Stimulated activated naive CD4-positive, alpha-beta T cell (primary cell): ENCODE data around the gene TRIB2.

Experiments
- DNase-seq, 6 experiments: peaks; one replicate each; lab custom pipeline; 2025; lab: John Stamatoyannopoulos, UW

Gene TRIB2

GRCh38 chr2:12778811-12779579 lies 62.3 kb downstream of the TRIB2 start:
- no peak for DNase-seq

DNA sequence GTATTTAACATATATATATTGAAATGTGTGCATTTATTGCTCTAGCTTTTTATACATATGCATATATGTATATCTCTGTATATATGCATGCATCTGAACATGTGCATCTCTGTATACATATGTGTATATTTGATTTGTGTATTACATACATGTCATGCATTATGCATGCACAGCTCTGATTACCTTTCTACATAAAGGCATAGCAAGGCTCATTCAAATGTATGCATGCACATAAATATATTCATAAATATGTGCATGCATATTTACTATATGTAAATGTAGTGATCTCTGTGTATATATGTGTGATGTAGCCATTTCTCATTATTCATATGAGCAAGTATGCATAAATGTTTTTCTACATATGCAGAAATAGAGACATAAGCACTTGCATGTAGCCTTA lies 64.6 kb downstream of the TRIB2 start:
- DNase-seq = no peak

- no peak for DNase-seq
These were observed 71.4 kb downstream of the TRIB2 start for GRCh38 chr2:12787891-12788801.

DNA sequence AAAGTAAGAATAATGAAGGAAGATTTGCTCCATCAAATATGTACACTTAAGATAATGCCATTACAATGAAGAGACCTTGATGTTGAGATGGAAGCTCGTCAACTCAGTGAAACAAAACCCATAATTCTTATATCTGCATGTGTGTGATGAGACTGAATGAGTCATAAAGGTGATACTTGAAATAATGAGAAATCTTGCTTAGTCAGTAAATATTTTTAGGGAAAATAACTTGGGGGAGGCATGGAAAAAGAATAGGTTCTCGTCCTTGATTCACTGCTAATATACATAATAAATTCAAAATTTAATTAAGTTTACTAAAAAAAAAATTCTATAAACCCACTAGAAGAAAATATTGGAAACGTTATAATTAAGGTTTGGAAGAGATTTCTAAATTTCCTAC lies 75.2 kb downstream of the TRIB2 start:
- no peak for DNase-seq
